SW 1271 (cell line): Measurements from ENCODE around the gene MRTFB.

ENCODE experiments used
- DNase-seq, 2 experiments: peaks; one replicate each; lab custom pipeline; 2025; lab: John Stamatoyannopoulos, UW

Gene MRTFB

DNA sequence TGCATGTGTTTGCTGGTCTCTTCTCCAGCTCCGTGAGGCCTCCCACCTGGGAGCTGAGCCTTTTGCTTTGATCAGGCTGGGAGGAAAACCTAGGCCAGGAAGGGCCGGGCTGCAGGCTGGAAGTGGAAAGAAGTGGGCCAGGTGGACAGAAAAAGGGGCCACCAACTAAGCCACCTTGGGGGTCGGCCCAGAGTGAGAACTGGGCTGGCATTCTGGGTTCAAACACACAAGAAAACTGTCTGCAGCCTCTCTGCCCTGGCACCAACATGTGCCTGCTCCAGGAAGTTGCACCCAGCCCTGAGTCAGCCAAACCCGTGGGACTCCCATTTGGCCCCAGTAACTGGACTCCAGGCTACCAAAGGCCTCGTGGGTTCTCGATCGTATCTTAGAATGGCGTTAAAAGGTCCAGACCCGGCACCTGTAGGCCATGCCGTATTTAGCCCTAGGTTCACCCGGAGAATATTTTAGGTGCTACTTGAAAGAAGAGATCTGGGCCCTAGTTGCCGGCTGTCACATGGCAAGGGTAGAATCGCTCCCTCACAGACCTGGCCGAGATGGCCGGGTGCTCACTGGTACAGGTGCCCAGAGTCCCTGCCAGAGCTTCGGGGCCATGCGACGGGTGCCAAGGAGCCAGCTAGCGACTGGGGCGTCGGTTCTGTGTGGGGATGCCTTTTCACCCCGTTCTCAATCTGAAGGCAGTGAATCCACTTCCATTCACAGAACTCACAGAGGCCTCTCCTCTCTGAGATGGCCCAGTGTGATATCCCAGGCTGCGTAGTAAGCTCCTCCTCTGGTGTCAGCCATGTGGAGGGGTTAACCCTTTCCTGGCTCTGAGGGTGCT is 236.6 kb downstream of the MRTFB start:
- no peak for DNase-seq

DNA sequence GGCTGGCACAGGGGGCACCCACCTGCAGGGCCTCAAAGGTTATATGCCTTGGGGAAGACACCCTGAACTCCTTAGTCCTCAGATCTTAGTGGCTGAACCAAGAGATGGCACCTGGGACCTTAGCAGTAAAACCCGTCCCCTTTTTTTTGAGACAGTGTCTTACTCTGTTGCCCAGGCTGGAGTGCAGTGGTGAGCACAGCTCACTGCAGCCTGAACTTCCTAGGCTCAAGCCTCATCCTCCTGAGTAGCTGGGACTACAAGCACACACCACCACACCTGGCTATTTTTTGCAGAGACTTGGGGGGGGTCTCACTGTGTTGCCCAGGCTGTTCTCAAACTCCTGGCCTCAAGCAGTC is 237.2 kb downstream of the MRTFB start:
- no peak for DNase-seq

DNA sequence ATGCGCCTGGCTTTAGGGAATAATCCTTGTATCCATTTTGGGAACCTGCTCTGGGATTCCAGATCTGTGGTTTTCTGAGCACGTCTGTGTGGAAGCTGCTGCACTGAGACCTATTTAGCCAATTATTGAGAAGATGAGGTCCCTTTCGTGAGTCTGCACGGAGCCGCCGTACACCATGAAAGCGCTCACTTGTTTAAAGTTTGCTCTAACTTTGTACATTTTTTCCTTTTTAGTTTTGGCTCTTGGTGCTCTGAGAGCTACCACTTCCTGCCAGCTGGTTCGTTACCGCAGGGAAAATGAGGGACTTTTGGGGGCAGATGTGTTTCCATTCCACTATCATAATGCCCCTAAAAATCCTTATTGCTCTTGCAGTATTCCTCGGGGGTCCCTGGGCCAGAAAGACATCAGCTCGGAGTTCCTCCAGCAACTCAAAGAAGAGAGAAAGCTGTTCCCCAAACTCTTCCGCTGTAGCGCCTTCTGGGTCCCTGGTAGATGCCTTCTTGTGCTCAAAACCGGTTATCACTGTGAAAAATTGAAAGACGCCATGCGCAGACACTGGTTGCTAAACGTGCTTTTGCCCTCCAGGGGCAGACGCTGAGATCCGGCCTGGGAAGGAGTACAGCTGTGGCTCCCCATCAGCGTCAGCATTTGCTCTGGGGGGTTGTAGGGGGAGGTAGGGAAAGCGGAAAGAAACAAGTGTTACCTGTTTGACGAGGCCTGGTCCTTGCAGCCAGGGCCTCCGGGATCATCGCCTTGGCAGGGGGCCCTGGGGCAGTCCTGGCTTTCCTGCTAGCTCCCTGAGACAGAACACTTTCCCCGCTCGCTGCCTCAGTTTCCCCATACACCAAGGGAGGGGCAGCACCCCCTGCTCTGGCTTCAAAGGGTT is 238.1 kb downstream of the MRTFB start:
- DNase-seq = no peak

DNA sequence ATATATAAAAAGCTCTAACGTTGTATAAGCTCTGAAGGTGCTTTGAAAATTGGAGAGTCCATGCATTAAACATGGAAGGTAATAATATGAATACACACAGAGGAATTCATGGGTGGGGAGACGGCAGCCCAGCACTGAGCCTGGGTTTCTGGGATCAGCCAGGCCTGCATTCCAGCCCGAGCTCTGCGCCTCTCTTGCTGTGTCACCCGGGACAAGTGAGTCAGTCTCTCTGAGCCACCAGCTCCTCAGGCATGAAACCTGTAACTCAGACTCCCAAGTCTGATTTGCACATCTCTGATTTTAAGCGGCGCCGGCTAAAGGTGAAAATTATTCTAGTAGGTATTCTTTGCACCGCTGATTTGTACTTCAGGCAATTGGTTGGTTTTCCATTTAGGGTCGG is 238.8 kb downstream of the MRTFB start:
- DNase-seq = no peak

DNA sequence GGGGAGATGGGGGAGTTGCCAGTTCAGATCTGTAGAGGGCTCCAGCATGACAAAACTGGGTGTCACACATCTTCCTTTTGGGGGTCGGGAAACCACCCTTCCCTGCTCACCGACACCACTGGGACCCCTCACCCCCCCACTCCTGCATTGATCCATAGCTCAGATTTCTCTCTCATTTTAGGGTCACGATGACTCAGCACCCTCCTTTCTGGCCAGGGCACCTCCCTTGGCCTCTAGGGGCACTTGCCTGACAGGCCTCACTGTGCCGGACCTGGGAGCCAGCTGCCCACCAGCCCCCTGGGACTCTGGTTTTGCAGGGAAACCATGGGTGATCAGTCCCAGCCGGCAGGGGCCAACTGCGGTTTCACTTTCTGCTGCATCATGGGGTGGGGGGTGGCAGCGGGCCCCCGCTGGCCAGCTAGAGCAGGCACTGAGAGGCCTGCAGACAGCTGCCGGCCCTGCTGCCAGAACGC is 239.4 kb downstream of the MRTFB start:
- no peak for DNase-seq

DNA sequence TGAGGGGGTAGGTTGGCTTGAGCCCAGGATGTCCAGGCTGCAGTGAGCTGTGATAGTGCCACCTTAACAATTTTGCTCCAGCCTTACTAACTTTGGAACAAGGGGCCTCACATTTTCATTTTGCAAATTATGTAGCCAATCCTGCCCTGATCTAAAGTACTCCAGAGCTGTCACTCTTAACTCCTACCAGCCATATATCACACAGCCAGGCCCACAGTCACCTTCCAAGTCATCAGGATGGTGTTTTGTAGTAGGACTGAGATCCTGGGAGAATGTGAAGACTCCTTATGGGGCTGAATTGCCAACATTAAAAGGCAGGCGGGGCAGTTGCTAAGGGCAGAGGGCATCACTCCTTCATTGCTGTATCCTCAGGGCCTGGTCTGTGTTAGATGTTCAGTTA is 243.0 kb downstream of the MRTFB start:
- DNase-seq = no peak

DNA sequence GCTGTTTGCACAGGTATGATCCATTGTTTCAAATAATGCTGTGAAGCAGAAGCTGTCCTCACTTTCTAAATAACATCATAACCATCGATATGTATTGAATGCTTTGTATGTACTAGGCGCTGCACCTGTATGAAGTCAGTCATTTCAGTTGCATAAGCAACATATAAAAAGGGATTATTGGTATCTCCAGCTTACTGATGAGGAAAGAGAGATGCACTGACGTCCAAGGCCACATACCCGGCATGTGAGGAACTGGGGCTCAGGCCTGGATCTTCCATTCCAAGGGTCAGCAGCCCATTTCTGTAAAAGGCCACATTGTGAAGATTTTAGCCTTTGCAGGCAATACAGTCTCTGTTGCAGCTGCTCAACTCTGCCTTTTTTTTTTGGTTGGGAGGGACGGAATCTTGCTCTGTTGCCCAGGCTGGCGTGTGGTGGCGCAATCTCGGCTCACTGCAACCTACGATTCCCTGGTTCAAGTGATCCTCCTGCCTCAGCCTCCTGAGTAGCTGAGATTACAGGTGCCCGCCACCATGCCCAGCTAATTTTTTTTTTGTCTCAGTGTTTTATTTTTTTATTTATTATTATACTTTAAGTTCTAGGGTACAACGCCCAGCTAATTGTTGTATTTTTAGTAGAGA is 244.7 kb downstream of the MRTFB start:
- DNase-seq = no peak
